Measurements from ENCODE around the gene HEPN1.
A peak's percentile ranks its signal among the peaks of the same experiment; 100 is the strongest.
"Not testable (repeated sequence)": the region's sequence is repeated elsewhere in the genome, so short reads cannot be mapped to it uniquely, and the experiment has no call there.

The HEPN1 gene

GRCh38 chr11:124946735-124947141 lies 27.7 kb downstream of the HEPN1 start:
- peaks cover 3 to 18% (median 7%) of the 10 kb centered on the region in 11 experiments; a peak in 9 of 22 replicates for H3K9me3 ChIP-seq (replicated peaks in 1 of 11)
- H3K4me3 ChIP-seq, result no peak overlapping the region
- H3K36me3 ChIP-seq, result no peaks in the 10 kb centered on the region
- no peak overlapping the region for H3K27ac ChIP-seq
- TF ChIP-seq Cebpa-rat (IDR thresholded peaks at IDR 0.05), result no peak
- no peak overlapping the region for H3K9ac ChIP-seq
- no peaks in the 10 kb centered on the region for H4K20me1 ChIP-seq
- H3K27me3 ChIP-seq, result no peaks in the 10 kb centered on the region
- no peak overlapping the region for H3K4me2 ChIP-seq
- no peaks in the 10 kb centered on the region for H3K4me1 ChIP-seq

GRCh38 chr11:124950601-124951330 lies 31.7 kb downstream of the HEPN1 start:
- no peak overlapping the region for H3K27ac ChIP-seq
- H3K36me3 ChIP-seq, result no peaks in the 10 kb centered on the region
- H3K4me3 ChIP-seq, result no peak overlapping the region
- no peaks in the 10 kb centered on the region for H4K20me1 ChIP-seq
- peaks cover 3 to 18% (median 7%) of the 10 kb centered on the region in 11 experiments; a peak in 9 of 22 replicates for H3K9me3 ChIP-seq (replicated peaks in 1 of 11)
- TF ChIP-seq Cebpa-rat (IDR thresholded peaks at IDR 0.05), result no peak
- no peak overlapping the region for H3K9ac ChIP-seq
- H3K4me2 ChIP-seq, result no peak overlapping the region
- peaks cover 9 to 18% (median 11%) of the 10 kb centered on the region in 10 experiments for H3K4me1 ChIP-seq
- H3K27me3 ChIP-seq, result no peaks in the 10 kb centered on the region

GRCh38 chr11:124951341-124951740 lies 32.3 kb downstream of the HEPN1 start:
- no peaks in the 10 kb centered on the region for H3K27me3 ChIP-seq
- TF ChIP-seq Cebpa-rat (IDR thresholded peaks at IDR 0.05), result no peak

GRCh38 chr11:124953753-124954589 lies 34.9 kb downstream of the HEPN1 start, which contains the start of gene CCDC15:
Gene CCDC15 (plus strand): TSS chr11:124954202. CDS start chr11:124954733, 531 bp downstream.
- H3K4me1 ChIP-seq, result peaks cover 9 to 18% (median 11%) of the 10 kb centered on the region in 10 experiments
- no peak for TF ChIP-seq Cebpa-rat (IDR thresholded peaks at IDR 0.05)
- no peaks in the 10 kb centered on the region for H4K20me1 ChIP-seq
- peak within 1 kb of the TSS; percentile 78 to 95 (median 89) for H3K4me2 ChIP-seq
- peak within 1 kb of the TSS; percentile 76 to 85 (median 82) for H3K9ac ChIP-seq
- peak within 1 kb of the TSS; percentile 64 to 82 (median 74) for H3K4me3 ChIP-seq
- H3K36me3 ChIP-seq, result no peaks in the 10 kb centered on the region
- H3K27me3 ChIP-seq, result no peaks in the 10 kb centered on the region
- H3K27ac ChIP-seq, result peak within 1 kb of the TSS; percentile 52 to 91 (median 83); a peak in 21 of 22 replicates
- peaks cover 0 to 8% (median 5%) of the 10 kb centered on the region in 11 experiments; a peak in 8 of 22 replicates for H3K9me3 ChIP-seq (replicated peaks in 1 of 11)

More at GRCh38 chr11:124951341-124951740, 32.3 kb downstream of the HEPN1 start:
- H3K4me3 ChIP-seq, result no peak overlapping the region
- no peak overlapping the region for H3K9ac ChIP-seq
- no peaks in the 10 kb centered on the region for H3K36me3 ChIP-seq
- H3K27ac ChIP-seq, result no peak overlapping the region
- H3K4me2 ChIP-seq, result no peak overlapping the region
- peaks cover 3 to 18% (median 7%) of the 10 kb centered on the region in 11 experiments; a peak in 9 of 22 replicates for H3K9me3 ChIP-seq (replicated peaks in 1 of 11)
- peaks cover 9 to 18% (median 11%) of the 10 kb centered on the region in 10 experiments for H3K4me1 ChIP-seq
- no peaks in the 10 kb centered on the region for H4K20me1 ChIP-seq

GRCh38 chr11:124954590-124954955 lies 35.5 kb downstream of the HEPN1 start:
- Histone ChIP-seq H3K9me3 (replicated peaks in 1 of 11) (peaks cover 0 to 2% (median 0%) of the 10 kb centered on the region in 11 experiments; a peak in 3 of 22 replicates), H3K4me1 (peaks cover 9 to 18% (median 11%) of the 10 kb centered on the region in 10 experiments), H4K20me1 (no peaks in the 10 kb centered on the region), H3K27me3 (no peaks in the 10 kb centered on the region), H3K9ac (peak overlapping the region; percentile 76 to 85 (median 82)), H3K4me2 (peak overlapping the region; percentile 78 to 95 (median 89)), H3K36me3 (no peaks in the 10 kb centered on the region), H3K27ac (peak overlapping the region; percentile 46 to 91 (median 83); a peak in 21 of 22 replicates), H3K4me3 (peak overlapping the region; percentile 64 to 82 (median 74))
- TF ChIP-seq Cebpa-rat (IDR thresholded peaks at IDR 0.05), result no peak

- H3K4me2 ChIP-seq, result peak overlapping the region; percentile 78 to 95 (median 89)
- peak overlapping the region in 4 of 11 experiments; percentile 76 to 84 (median 80); a peak in 8 of 22 replicates for H3K9ac ChIP-seq
- peak overlapping the region in 8 of 10 experiments; percentile 70 to 82 (median 74); a peak in 11 of 20 replicates for H3K4me3 ChIP-seq
- no peaks in the 10 kb centered on the region for H3K9me3 ChIP-seq (replicated peaks in 1 of 11)
- H3K36me3 ChIP-seq, result no peaks in the 10 kb centered on the region
- TF ChIP-seq Cebpa-rat (IDR thresholded peaks at IDR 0.05), result no peak
- no peaks in the 10 kb centered on the region for H3K27me3 ChIP-seq
- no peaks in the 10 kb centered on the region for H4K20me1 ChIP-seq
- peak overlapping the region in 2 of 11 experiments; percentile 76 to 85; a peak in 2 of 22 replicates for H3K27ac ChIP-seq
- peaks cover 9 to 18% (median 11%) of the 10 kb centered on the region in 10 experiments for H3K4me1 ChIP-seq
Measured at GRCh38 chr11:124955035-124955434, 36.0 kb downstream of the HEPN1 start.

- no peak overlapping the region for H3K9ac ChIP-seq
- no peak overlapping the region for H3K4me2 ChIP-seq
- H3K36me3 ChIP-seq, result no peaks in the 10 kb centered on the region
- H3K4me3 ChIP-seq, result no peak overlapping the region
- no peaks in the 10 kb centered on the region for H4K20me1 ChIP-seq
- no peak for TF ChIP-seq Cebpa-rat (IDR thresholded peaks at IDR 0.05)
- no peaks in the 10 kb centered on the region for H3K9me3 ChIP-seq (replicated peaks in 1 of 11)
- H3K27me3 ChIP-seq, result no peaks in the 10 kb centered on the region
- H3K4me1 ChIP-seq, result no peaks in the 10 kb centered on the region
- no peak overlapping the region for H3K27ac ChIP-seq
Measured at GRCh38 chr11:124961972-124962609, 43.0 kb downstream of the HEPN1 start.

GRCh38 chr11:124968197-124968596 lies 49.1 kb downstream of the HEPN1 start:
- H3K4me3 ChIP-seq; H4K20me1 ChIP-seq; H3K9me3 ChIP-seq (replicated peaks in 1 of 11); H3K4me2 ChIP-seq; H3K9ac ChIP-seq; H3K4me1 ChIP-seq; H3K27me3 ChIP-seq; H3K36me3 ChIP-seq; H3K27ac ChIP-seq: not testable (repeated sequence)

All from BLaER1 treated with 17β-estradiol and CSF1 and Interleukin-3, amounts not matched to agents 10 nM and 100 nM (cell line).